IPS-20b (cell line): Measurements from ENCODE around the gene PRR5L.

Experiments
- H3K27ac ChIP-seq: one replicate; pipeline ENCODE4 v1.5.1; 2013; ENCODE audit warnings: low read length
- H3K27me3 ChIP-seq: 2 replicates; pipeline ENCODE4 v1.6.1; 2013; ENCODE audit warnings: mild to moderate bottlenecking, low read length, inconsistent platforms; ENCODE audit not compliant: insufficient read depth
- H3K36me3 ChIP-seq: 2 replicates; pipeline ENCODE4 v1.6.1; 2013; ENCODE audit warnings: low read depth, mild to moderate bottlenecking, inconsistent platforms, low read length, moderate library complexity; ENCODE audit not compliant: insufficient read depth
- H3K4me1 ChIP-seq: 2 replicates; pipeline ENCODE4 v1.6.1; 2013; ENCODE audit warnings: mild to moderate bottlenecking, control low read depth, inconsistent platforms, low read length, moderate library complexity; ENCODE audit not compliant: insufficient read depth
- H3K4me3 ChIP-seq: 2 replicates; pipeline ENCODE4 v1.5.1; 2013; ENCODE audit warnings: mild to moderate bottlenecking, low read length, inconsistent platforms
- H3K9ac ChIP-seq: 2 replicates; pipeline ENCODE4 v1.6.1; 2013; ENCODE audit warnings: low read depth, mild to moderate bottlenecking, inconsistent platforms, low read length, moderate library complexity
- H3K9me3 ChIP-seq: 2 replicates; pipeline ENCODE4 v1.6.1; 2013; ENCODE audit warnings: mild to moderate bottlenecking, low read depth, low read length, inconsistent platforms; ENCODE audit not compliant: insufficient read depth

The PRR5L gene

GRCh38 chr11:36362902-36363301 lies 66.8 kb downstream of the PRR5L start:
- no peaks in the 10 kb centered on the region for H3K9me3 ChIP-seq
- peaks cover 24% of the 10 kb centered on the region for H3K4me1 ChIP-seq
- peaks cover 20% of the 10 kb centered on the region; the same call in 1 of the 2 replicates for H3K27me3 ChIP-seq
- no peak overlapping the region for H3K27ac ChIP-seq
- H3K36me3 ChIP-seq, result no peaks in the 10 kb centered on the region
- H3K9ac ChIP-seq, result no peak overlapping the region
- H3K4me3 ChIP-seq, result no peak overlapping the region

DNA sequence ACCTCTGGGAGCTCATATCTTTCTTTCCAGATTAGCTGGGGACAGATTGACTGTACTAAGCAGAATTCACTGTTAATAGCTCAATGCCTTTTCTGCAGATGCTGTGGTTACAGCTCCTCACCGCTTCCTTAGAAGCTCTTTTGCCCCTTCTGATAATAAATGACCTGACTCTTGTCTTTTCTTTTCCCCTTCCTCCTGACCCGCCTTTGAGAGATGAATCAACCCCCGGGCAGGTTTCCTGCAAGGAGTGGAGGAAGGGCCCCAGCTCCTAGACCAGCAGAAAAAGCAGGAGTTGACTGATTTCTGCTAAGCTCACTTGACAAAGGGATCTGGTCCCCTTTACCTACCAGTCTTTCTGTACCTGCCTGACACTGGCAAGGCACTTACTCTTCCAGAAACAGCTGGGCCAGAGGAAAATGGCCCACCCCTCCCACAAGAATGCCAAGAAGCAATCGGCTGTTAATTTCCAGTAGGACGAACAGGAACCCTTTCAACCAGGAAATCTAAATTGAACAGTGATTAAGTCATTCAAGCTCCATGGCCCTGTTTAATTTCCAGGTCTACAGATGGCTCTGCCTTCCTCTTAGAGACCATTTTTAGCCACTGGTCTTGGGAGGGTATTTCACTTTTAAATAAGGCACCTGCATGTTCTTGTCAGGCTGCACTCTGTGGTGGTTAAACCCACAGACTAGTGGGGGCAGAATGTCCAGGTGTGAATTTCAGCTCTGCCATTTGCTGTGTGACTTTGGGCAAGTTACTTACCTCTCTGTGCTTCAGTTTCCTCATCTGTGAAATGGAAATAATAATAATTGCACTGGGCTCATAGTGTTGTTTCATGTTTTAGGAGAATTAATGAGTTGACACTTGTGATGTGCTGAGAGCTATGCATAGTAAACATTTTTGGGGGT lies 67.5 kb downstream of the PRR5L start:
- no peak overlapping the region for H3K9ac ChIP-seq
- H3K4me1 ChIP-seq, result peaks cover 24% of the 10 kb centered on the region
- no peak overlapping the region for H3K27ac ChIP-seq
- H3K4me3 ChIP-seq, result no peak overlapping the region
- no peaks in the 10 kb centered on the region for H3K9me3 ChIP-seq
- no peaks in the 10 kb centered on the region for H3K36me3 ChIP-seq
- peaks cover 20% of the 10 kb centered on the region; the same call in 1 of the 2 replicates for H3K27me3 ChIP-seq

- peaks cover 20% of the 10 kb centered on the region; the same call in 1 of the 2 replicates for H3K27me3 ChIP-seq
- H3K27ac ChIP-seq, result no peak overlapping the region
- H3K9ac ChIP-seq, result no peak overlapping the region
These were observed 68.7 kb downstream of the PRR5L start for GRCh38 chr11:36364551-36365325.

GRCh38 chr11:36365907-36366306 lies 69.8 kb downstream of the PRR5L start:
- no peaks in the 10 kb centered on the region for H3K9me3 ChIP-seq
- peaks cover 12% of the 10 kb centered on the region; the same call in 1 of the 2 replicates for H3K27me3 ChIP-seq
- H3K9ac ChIP-seq, result no peak overlapping the region
- peaks cover 24% of the 10 kb centered on the region for H3K4me1 ChIP-seq
- H3K36me3 ChIP-seq, result no peaks in the 10 kb centered on the region
- no peak overlapping the region for H3K4me3 ChIP-seq
- no peak overlapping the region for H3K27ac ChIP-seq

More at GRCh38 chr11:36364551-36365325, 68.7 kb downstream of the PRR5L start:
- Histone ChIP-seq H3K36me3 (no peaks in the 10 kb centered on the region), H3K4me3 (no peak overlapping the region), H3K9me3 (no peaks in the 10 kb centered on the region), H3K4me1 (peaks cover 24% of the 10 kb centered on the region)

GRCh38 chr11:36367806-36368680 lies 72.0 kb downstream of the PRR5L start:
- H3K27ac ChIP-seq, result no peak overlapping the region
- H3K27me3 ChIP-seq, result no peaks in the 10 kb centered on the region
- no peak overlapping the region for H3K4me3 ChIP-seq
- H3K4me1 ChIP-seq, result peaks cover 17% of the 10 kb centered on the region
- no peaks in the 10 kb centered on the region for H3K9me3 ChIP-seq
- no peaks in the 10 kb centered on the region for H3K36me3 ChIP-seq
- H3K9ac ChIP-seq, result no peak overlapping the region

- Histone ChIP-seq H3K27me3 (peaks cover 20% of the 10 kb centered on the region), H3K36me3 (no peaks in the 10 kb centered on the region), H3K9me3 (no peaks in the 10 kb centered on the region), H3K9ac (no peak overlapping the region), H3K27ac (no peak overlapping the region), H3K4me1 (peaks cover 2% of the 10 kb centered on the region), H3K4me3 (no peak overlapping the region)
These were observed 75.1 kb downstream of the PRR5L start for GRCh38 chr11:36371181-36371580.

- Histone ChIP-seq H3K27me3 (peaks cover 24% of the 10 kb centered on the region), H3K36me3 (no peaks in the 10 kb centered on the region), H3K4me1 (peaks cover 2% of the 10 kb centered on the region), H3K4me3 (no peak overlapping the region), H3K27ac (no peak overlapping the region), H3K9me3 (no peaks in the 10 kb centered on the region), H3K9ac (no peak overlapping the region)
These were observed 75.5 kb downstream of the PRR5L start for GRCh38 chr11:36371590-36371989.

DNA sequence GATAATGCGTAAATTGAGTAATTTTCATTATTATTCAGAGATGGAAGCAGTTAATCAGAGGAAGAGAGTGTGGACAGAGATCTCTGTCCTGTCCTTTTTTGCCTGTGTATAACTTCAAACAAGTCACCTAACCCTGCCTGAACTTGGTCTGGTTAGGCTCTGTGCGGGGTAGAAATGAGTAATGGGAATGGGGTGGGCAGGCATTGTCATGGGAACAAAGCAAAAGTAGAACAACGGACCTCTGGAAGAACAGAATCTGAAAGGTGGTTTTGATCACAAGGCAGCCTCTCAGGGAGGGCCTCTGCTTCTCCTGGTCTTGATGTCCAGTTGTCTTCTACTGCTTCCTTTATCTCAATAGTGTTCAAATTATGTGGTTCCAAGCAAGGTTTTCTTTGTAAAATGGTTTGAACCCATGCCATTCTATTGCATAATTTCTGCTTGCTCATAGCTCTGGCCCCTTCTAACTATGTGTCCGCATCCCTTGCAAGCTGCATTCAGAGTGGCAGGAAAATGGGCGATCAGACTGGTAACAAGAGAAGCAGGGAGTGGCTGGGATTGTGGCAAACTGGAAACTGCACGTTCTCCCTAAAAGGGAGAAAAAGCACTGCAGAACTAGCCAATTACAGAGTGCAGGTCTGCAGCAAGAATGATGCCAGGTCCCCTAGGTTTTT lies 76.1 kb downstream of the PRR5L start:
- no peak overlapping the region for H3K4me3 ChIP-seq
- no peak overlapping the region for H3K9ac ChIP-seq
- peaks cover 2% of the 10 kb centered on the region for H3K4me1 ChIP-seq
- H3K9me3 ChIP-seq, result no peaks in the 10 kb centered on the region
- H3K27ac ChIP-seq, result no peak overlapping the region
- H3K36me3 ChIP-seq, result no peaks in the 10 kb centered on the region
- peaks cover 31% of the 10 kb centered on the region for H3K27me3 ChIP-seq

DNA sequence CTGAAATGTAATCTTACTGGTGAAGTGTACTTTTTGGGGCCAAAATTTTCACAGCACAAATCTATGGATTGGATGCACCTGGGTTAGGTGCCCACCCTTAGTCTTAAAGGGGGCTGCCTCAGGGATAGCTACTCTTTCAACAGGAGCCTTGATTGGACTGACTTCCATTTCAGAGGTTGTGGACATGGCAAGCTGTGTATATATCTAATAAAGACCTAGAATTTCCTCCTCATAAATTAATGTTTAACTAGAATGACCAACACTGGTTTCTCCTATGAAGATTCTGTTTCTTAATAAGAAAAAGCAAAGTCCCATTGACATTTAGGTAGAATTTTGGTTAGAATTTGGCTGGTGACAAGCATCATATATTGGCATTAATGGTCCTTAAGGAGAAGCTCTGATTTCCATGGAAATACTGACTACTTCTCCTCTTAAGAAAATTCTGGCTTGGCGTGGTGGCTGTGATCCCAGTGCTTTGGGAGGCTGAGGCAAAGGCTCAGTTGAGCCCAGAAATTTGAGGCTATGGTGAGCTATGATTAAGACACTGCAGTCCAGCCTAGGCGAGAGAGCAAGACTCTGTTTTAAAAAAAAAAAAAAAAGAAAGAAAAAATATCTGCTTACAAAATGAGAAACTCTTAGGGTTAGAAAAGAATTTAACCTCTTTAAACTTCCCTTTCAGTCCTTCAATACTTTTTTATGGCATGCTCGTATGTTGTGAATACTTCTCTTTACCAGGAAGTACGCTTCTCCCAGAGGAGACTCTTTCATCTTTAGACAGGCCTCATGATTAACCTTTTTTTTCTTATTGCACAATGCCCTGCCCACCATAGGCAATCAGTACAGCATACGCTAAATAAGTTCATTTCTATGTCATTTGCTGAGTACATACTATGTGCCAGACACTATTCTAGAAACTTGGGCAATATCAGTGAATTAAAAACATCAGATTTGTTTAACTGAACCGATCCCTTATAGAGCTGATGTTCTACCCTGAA lies 77.2 kb downstream of the PRR5L start:
- Histone ChIP-seq H3K36me3 (no peaks in the 10 kb centered on the region), H3K4me3 (no peak overlapping the region), H3K9me3 (no peaks in the 10 kb centered on the region), H3K4me1 (peaks cover 2% of the 10 kb centered on the region), H3K27me3 (peaks cover 41% of the 10 kb centered on the region), H3K27ac (no peak overlapping the region), H3K9ac (no peak overlapping the region)

DNA sequence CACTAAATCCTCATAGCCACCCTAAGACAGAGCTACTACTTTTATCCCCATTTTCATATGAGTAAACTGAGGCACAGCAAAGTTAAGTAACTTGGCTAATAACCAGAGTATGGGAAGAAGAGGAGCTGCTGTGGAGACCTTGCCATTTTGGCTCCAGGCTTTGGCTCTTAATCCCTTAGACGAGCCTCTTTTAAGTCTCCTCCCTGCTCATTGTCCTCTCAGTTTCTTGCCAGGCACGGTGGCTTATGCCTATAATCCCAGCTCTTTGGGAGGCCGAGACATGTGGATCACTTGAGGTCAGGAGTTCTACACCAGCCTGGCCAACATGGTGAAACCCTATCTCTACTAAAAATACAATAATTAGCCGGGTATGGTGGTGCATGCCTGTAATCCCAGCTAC lies 78.6 kb downstream of the PRR5L start:
- no peak overlapping the region for H3K27ac ChIP-seq
- no peaks in the 10 kb centered on the region for H3K36me3 ChIP-seq
- no peak overlapping the region for H3K9ac ChIP-seq
- H3K9me3 ChIP-seq, result no peaks in the 10 kb centered on the region
- peaks cover 51% of the 10 kb centered on the region for H3K27me3 ChIP-seq
- H3K4me3 ChIP-seq, result no peak overlapping the region
- H3K4me1 ChIP-seq, result peaks cover 2% of the 10 kb centered on the region
